GM18508 (cell line): ENCODE data around the gene FAM47E.

ENCODE experiments used
- ATAC-seq: cut with Tn5 transposase; IDR thresholded peaks from one replicate; pipeline ENCODE4 v1.9.1; 2021; ENCODE audit warnings: moderate number of reproducible peaks; ENCODE audit not compliant: insufficient read depth, unreplicated experiment

FAM47E gene

DNA sequence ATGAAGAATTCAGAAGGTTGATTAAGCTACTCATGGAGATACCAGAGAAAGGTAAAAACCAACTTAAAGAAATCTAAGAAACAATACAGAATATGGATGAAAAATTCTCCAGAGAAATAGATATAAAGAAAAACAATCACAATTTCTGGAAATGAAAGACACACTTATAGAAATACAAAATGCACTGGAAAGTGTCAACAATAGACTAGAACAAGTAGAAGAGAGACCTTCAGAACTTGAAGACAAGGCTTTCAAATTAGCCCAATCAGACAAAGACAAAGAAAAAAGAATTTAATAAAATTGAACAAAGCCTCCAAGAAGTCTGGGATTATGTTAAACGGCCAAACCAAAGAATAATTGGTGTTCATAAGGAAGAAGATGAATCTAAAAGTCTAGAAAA, 64.6 kb downstream of the FAM47E start:
- no peak for ATAC-seq

DNA sequence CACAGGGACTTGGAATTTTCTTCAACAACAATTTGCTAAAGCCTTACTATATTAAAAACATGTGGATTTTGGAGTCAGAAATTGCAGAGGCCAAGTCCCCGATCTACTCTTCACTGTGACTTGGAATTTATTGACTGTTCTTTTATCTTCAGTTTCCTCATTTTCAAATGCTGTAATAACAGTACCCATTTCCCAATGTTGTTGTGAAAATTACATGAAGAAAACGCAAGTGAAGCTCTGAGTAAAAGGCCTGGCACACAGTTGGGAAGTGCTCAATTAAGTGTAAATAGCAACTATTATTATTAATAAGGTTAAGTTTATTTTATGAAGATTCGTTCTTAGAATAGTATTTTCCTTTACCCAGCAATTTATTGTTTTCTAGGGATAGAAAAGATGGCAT, 70.7 kb downstream of the FAM47E start:
- ATAC-seq, result no peak

GRCh38 chr4:76325072-76325471, 73.6 kb downstream of the FAM47E start:
- ATAC-seq, result no peak

- no peak for ATAC-seq
Measured at GRCh38 chr4:76326515-76326914, 75.0 kb downstream of the FAM47E start.
